Esophagus squamous epithelium (tissue), 4 donors: ENCODE results near the gene GPC6.

Source experiments
- CTCF ChIP-seq, 6 experiments: fragments of 450-650 bp in 4 of 6; fragments of 200-600 bp in 2 of 6; sonication (generic) in 2 of 6; IDR thresholded peaks; one replicate each; pipeline ENCODE4 v1.5.1; 2016 to 2019; ENCODE audit warnings: antibody characterized with exemption in 6 of 6, mild to moderate bottlenecking in 4 of 6, moderate library complexity in 4 of 6
- POLR2A ChIP-seq, 4 donors: fragments of 450-650 bp; IDR thresholded peaks; one replicate each; pipeline ENCODE4 v1.6.1; 2017; ENCODE audit warnings: antibody characterized with exemption in 4 of 4, mild to moderate bottlenecking in 4 of 4, moderate library complexity in 3 of 4

- no peak for TF ChIP-seq CTCF (IDR thresholded peaks at IDR 0.05)
- TF ChIP-seq POLR2A (IDR thresholded peaks at IDR 0.05), result no peak
Measured at GRCh38 chr13:94020426-94020825, 793.8 kb downstream of the GPC6 start.
